Duodenal mucosa (tissue), 2 donors: ENCODE data around the gene MPP4.
A peak's percentile ranks its signal among the peaks of the same experiment; 100 is the strongest.

Experiments used
- H3K27ac ChIP-seq: one replicate; pipeline ENCODE4 v1.7.0; 2013; ENCODE audit warnings: low read depth, low read length
- H3K27me3 ChIP-seq, 2 donors: one replicate each; pipeline ENCODE4 v1.7.0; 2013; ENCODE audit warnings: low read length in 2 of 2, control low read depth in 1 of 2; ENCODE audit not compliant: insufficient read depth in 2 of 2, control insufficient read depth in 1 of 2
- H3K36me3 ChIP-seq, 2 donors: one replicate each; pipeline ENCODE4 v1.7.0; 2013; ENCODE audit warnings: low read length in 2 of 2, control low read depth in 1 of 2; ENCODE audit not compliant: insufficient read depth in 2 of 2, control insufficient read depth in 1 of 2
- H3K4me1 ChIP-seq, 2 donors: one replicate each; pipeline ENCODE4 v1.7.0; 2013; ENCODE audit warnings: low read length in 2 of 2, control low read depth in 1 of 2; ENCODE audit not compliant: insufficient read depth in 2 of 2, control insufficient read depth in 1 of 2
- H3K4me3 ChIP-seq, 2 donors: one replicate each; pipeline ENCODE4 v1.7.0; 2013; ENCODE audit warnings: low read length in 2 of 2, low read depth in 1 of 2
- H3K9ac ChIP-seq, 2 donors: one replicate each; pipeline ENCODE4 v1.7.0; 2013; ENCODE audit warnings: low read length in 2 of 2, low read depth in 1 of 2
- H3K9me3 ChIP-seq, 2 donors: one replicate each; pipeline ENCODE4 v1.7.0; 2013; ENCODE audit warnings: low read length in 2 of 2, control low read depth in 1 of 2; ENCODE audit not compliant: control insufficient read depth in 1 of 2

Gene MPP4

GRCh38 chr2:201633661-201634249, 64.7 kb downstream of the MPP4 start:
- H3K4me3 ChIP-seq: no peak overlapping the region
- no peaks in the 10 kb centered on the region for H3K9me3 ChIP-seq
- H3K27me3 ChIP-seq: no peaks in the 10 kb centered on the region
- no peak overlapping the region for H3K9ac ChIP-seq
- H3K36me3 ChIP-seq: peaks cover 0 to 3% of the 10 kb centered on the region in 2 donors
- no peaks in the 10 kb centered on the region for H3K4me1 ChIP-seq
- no peak overlapping the region for H3K27ac ChIP-seq

- peaks cover 0 to 3% of the 10 kb centered on the region in 2 donors for H3K36me3 ChIP-seq
- H3K27ac ChIP-seq: no peak overlapping the region
- H3K9me3 ChIP-seq: no peaks in the 10 kb centered on the region
- H3K9ac ChIP-seq: no peak overlapping the region
- H3K27me3 ChIP-seq: no peaks in the 10 kb centered on the region
- H3K4me1 ChIP-seq: no peaks in the 10 kb centered on the region
- H3K4me3 ChIP-seq: no peak overlapping the region
These were observed 67.4 kb downstream of the MPP4 start for GRCh38 chr2:201631041-201631440.

GRCh38 chr2:201630577-201630976, 67.9 kb downstream of the MPP4 start:
- no peak overlapping the region for H3K4me3 ChIP-seq
- H3K9ac ChIP-seq: no peak overlapping the region
- no peaks in the 10 kb centered on the region for H3K4me1 ChIP-seq
- no peaks in the 10 kb centered on the region for H3K9me3 ChIP-seq
- no peak overlapping the region for H3K27ac ChIP-seq
- peaks cover 3% of the 10 kb centered on the region in 2 donors for H3K36me3 ChIP-seq
- no peaks in the 10 kb centered on the region for H3K27me3 ChIP-seq

- Histone ChIP-seq H3K9ac (no peak overlapping the region), H3K4me1 (no peaks in the 10 kb centered on the region), H3K9me3 (no peaks in the 10 kb centered on the region), H3K36me3 (peaks cover 3% of the 10 kb centered on the region in 2 donors), H3K27ac (no peak overlapping the region), H3K4me3 (no peak overlapping the region), H3K27me3 (no peaks in the 10 kb centered on the region)
These were observed 69.9 kb downstream of the MPP4 start for GRCh38 chr2:201628545-201628944.

- Histone ChIP-seq H3K27ac (no peak overlapping the region), H3K36me3 (peaks cover 0 to 3% of the 10 kb centered on the region in 2 donors), H3K4me3 (no peak overlapping the region), H3K27me3 (no peaks in the 10 kb centered on the region), H3K9ac (no peak overlapping the region), H3K9me3 (no peaks in the 10 kb centered on the region), H3K4me1 (no peaks in the 10 kb centered on the region)
These were observed 76.0 kb downstream of the MPP4 start for GRCh38 chr2:201622306-201622970.

DNA sequence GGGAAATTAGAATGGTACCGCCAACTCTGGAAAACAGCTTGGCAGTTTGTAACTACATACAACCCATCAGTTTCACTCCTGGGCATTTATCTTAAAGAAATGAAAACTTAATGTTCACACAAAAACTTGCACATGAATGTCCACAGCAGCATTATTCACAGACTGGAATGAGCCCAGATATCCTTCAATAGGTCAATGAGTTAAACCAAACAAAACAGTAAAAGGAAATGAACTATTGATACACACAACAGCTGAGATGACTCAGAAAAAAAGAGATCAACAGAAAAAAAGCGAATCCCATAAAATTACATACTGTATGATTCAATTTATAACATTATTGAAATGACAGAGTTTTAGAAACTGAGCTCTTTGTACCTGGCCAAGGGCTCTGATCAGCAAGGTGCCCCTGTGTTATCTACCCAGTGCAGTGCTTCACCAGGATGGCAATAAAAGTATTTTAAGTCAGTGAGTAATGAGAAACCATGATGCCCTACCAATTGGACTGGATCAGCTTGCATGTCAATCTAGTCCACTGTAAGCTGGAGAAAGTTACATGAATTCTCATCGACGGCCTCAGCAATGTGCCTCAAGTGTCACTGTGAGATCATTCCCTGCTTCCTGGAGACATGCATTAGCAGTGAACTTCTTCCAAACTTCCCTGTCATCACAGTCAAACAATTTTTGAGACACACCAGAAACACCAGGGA, 77.0 kb downstream of the MPP4 start:
- no peaks in the 10 kb centered on the region for H3K4me1 ChIP-seq
- no peaks in the 10 kb centered on the region for H3K27me3 ChIP-seq
- H3K9ac ChIP-seq: no peak overlapping the region
- peaks cover 0 to 3% of the 10 kb centered on the region in 2 donors for H3K36me3 ChIP-seq
- H3K4me3 ChIP-seq: no peak overlapping the region
- H3K9me3 ChIP-seq: no peaks in the 10 kb centered on the region
- no peak overlapping the region for H3K27ac ChIP-seq

- H3K9ac ChIP-seq: no peak overlapping the region
- no peak overlapping the region for H3K27ac ChIP-seq
- H3K9me3 ChIP-seq: no peaks in the 10 kb centered on the region
- H3K4me3 ChIP-seq: peak overlapping the region in 1 of 2 donors; percentile 35
- no peaks in the 10 kb centered on the region for H3K4me1 ChIP-seq
- H3K27me3 ChIP-seq: no peaks in the 10 kb centered on the region
- H3K36me3 ChIP-seq: no peaks in the 10 kb centered on the region
These were observed 79.4 kb downstream of the MPP4 start for GRCh38 chr2:201618744-201619662.

DNA sequence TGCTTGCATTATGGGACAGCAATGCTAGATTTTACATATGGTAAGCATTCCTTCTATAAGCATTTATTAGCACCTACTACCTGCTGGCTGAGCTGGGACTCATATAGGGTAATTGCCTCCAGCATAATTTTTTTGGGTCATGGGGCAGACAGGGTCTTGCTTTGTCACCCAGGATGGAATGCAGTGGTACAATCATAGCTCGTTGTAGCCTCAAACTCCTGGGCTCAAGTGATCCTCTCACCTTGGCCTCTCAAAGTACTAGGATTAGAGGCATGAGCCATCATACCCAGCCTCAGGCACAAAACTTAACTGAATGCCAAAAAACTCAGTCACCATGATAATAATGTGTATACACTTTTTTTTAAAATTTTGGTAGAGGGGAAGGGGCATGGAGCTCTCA, 90.4 kb downstream of the MPP4 start:
- H3K9me3 ChIP-seq: no peaks in the 10 kb centered on the region
- H3K4me1 ChIP-seq: no peaks in the 10 kb centered on the region
- no peaks in the 10 kb centered on the region for H3K36me3 ChIP-seq
- H3K4me3 ChIP-seq: no peak overlapping the region
- peaks cover 0 to 4% of the 10 kb centered on the region in 2 donors for H3K27me3 ChIP-seq
- no peak overlapping the region for H3K9ac ChIP-seq
- H3K27ac ChIP-seq: no peak overlapping the region

DNA sequence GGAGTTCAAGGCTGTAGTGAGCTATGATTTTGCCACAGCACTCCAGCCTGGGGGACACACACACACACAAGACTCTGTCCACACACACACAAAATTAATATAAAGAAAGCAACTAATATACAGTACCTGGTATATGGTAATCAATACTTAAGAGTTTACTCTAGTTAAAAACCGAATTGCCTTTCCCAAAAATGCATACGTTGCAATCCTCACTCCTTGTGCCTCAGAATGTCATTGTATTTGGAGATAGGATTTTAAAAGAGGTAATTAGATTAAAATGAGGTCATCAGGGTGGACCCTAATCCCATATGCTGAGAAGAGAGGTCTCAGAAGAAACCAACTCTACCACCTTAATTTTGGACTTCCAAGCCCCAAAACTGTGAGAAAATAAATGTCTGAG, 90.9 kb downstream of the MPP4 start:
- Histone ChIP-seq H3K4me1 (no peaks in the 10 kb centered on the region), H3K36me3 (no peaks in the 10 kb centered on the region), H3K9me3 (no peaks in the 10 kb centered on the region), H3K9ac (no peak overlapping the region), H3K4me3 (no peak overlapping the region), H3K27me3 (peaks cover 0 to 4% of the 10 kb centered on the region in 2 donors), H3K27ac (no peak overlapping the region)
